Stimulated activated CD8-positive, alpha-beta memory T cell treated with anti-CD3 and anti-CD28 coated beads, Interleukin-12 subunit alpha, Interleukin-12 subunit beta, amount 100 ng/mL, for 1 hour (primary cell): ENCODE results near the gene IL4R.
"Not testable (repeated sequence)": the region's sequence is repeated elsewhere in the genome, so short reads cannot be mapped to it uniquely, and the experiment has no call there.

Experiments used
- DNase-seq: peaks from one replicate; pipeline ENCODE4 v3.0.0-alpha.2; 2020; ENCODE audit warnings: low read depth

IL4R gene

GRCh38 chr16:27288313-27288712 lies 25.5 kb upstream of the IL4R start:
- DNase-seq, result not testable (repeated sequence)

GRCh38 chr16:27289669-27290068 lies 24.1 kb upstream of the IL4R start:
- no peak for DNase-seq

- no peak for DNase-seq
Measured at GRCh38 chr16:27290562-27290961, 23.2 kb upstream of the IL4R start.

- no peak for DNase-seq
Measured at GRCh38 chr16:27291106-27291505, 22.7 kb upstream of the IL4R start.

- DNase-seq, result no peak
Measured at GRCh38 chr16:27291722-27292240, 22.0 kb upstream of the IL4R start.

GRCh38 chr16:27293343-27293742 lies 20.4 kb upstream of the IL4R start:
- no peak for DNase-seq

- no peak for DNase-seq
Measured at GRCh38 chr16:27298132-27298531, 15.6 kb upstream of the IL4R start.

GRCh38 chr16:27301236-27301861 lies 12.4 kb upstream of the IL4R start:
- DNase-seq, result no peak

- DNase-seq, result no peak
Measured at GRCh38 chr16:27302126-27302525, 11.6 kb upstream of the IL4R start.

- DNase-seq, result no peak
Measured at GRCh38 chr16:27303256-27304100, 10.3 kb upstream of the IL4R start.

GRCh38 chr16:27304102-27304501 lies 9.7 kb upstream of the IL4R start:
- DNase-seq, result no peak

- DNase-seq, result no peak
Measured at GRCh38 chr16:27304881-27305745, 8.7 kb upstream of the IL4R start.

- DNase-seq, result no peak
Measured at GRCh38 chr16:27305839-27306442, 7.8 kb upstream of the IL4R start.

GRCh38 chr16:27308792-27309191 lies 5.0 kb upstream of the IL4R start:
- DNase-seq, result no peak

GRCh38 chr16:27310576-27311447 lies 3.0 kb upstream of the IL4R start:
- DNase-seq, result no peak

GRCh38 chr16:27311448-27311830 lies 2.3 kb upstream of the IL4R start:
- no peak for DNase-seq

- DNase-seq, result no peak
Measured at GRCh38 chr16:27311897-27312303, 1.9 kb upstream of the IL4R start.

- no peak for DNase-seq
Measured at GRCh38 chr16:27312580-27313421, 973 bp upstream of the IL4R start.

GRCh38 chr16:27314161-27314723 lies 468 bp downstream of the IL4R start:
- peak; percentile 34 for DNase-seq

- DNase-seq, result no peak
Measured at GRCh38 chr16:27314986-27315332, 1.2 kb downstream of the IL4R start.
